Gastrocnemius medialis (tissue), 4 donors: ENCODE measurements around the gene DEGS2. TPM values are rescaled to one million over a fixed set of nuclear protein-coding genes. Genes with fewer than 3 reads are reported as not detected.

Experiments used
- ATAC-seq, 2 donors: fragments of 150-250 bp; one replicate each; pipeline ENCODE4 v1.9.1; 2016
- DNase-seq, 2 donors: peaks; one replicate each; pipeline ENCODE4 v3.0.0-alpha.2; 2019
- H3K27ac ChIP-seq, 4 donors: fragments of 200-600 bp; sonication (generic); 1 replicate in 1 of 4; 2 replicates in 3 of 4; pipeline ENCODE4 v1.5.1; 2016 to 2018; ENCODE audit warnings: mild to moderate bottlenecking in 2 of 4, moderate library complexity in 1 of 4
- H3K27me3 ChIP-seq, 3 donors: fragments of 200-600 bp; sonication (generic) in 2 of 3; 1 replicate in 1 of 3; 2 replicates in 2 of 3; pipeline versions ENCODE4 v1.5.1 to v1.6.0; 2016 to 2019; ENCODE audit warnings: mild to moderate bottlenecking in 1 of 3, moderate library complexity in 1 of 3
- H3K36me3 ChIP-seq, 2 donors: fragments of 200-600 bp; sonication (generic) in 1 of 2; one replicate each; pipeline ENCODE4 v1.5.1; 2017 to 2018
- H3K4me1 ChIP-seq, 2 donors: fragments of 200-600 bp; sonication (generic) in 1 of 2; one replicate each; pipeline ENCODE4 v1.5.1; 2016 to 2017; ENCODE audit warnings: mild to moderate bottlenecking in 2 of 2
- H3K4me3 ChIP-seq, 4 donors: fragments of 200-600 bp; sonication (generic) in 3 of 4; 1 replicate in 1 of 4; 2 replicates in 3 of 4; pipeline ENCODE4 v1.5.1; 2016 to 2019; ENCODE audit warnings: mild to moderate bottlenecking in 2 of 4
- H3K9me3 ChIP-seq, 3 donors: fragments of 200-600 bp; sonication (generic) in 2 of 3; 1 replicate in 1 of 3; 2 replicates in 2 of 3; pipeline ENCODE4 v1.5.1; 2016 to 2019
- CTCF ChIP-seq, 5 experiments: fragments of 450-650 bp in 3 of 5; fragments of 200-600 bp in 2 of 5; sonication (generic) in 2 of 5; IDR thresholded peaks in 4 of 5; conservative IDR thresholded peaks in 1 of 5; 1 replicate in 4 of 5; 2 replicates in 1 of 5; pipeline ENCODE4 v1.5.1; 2016 to 2019; ENCODE audit warnings: antibody characterized with exemption in 5 of 5, mild to moderate bottlenecking in 3 of 5, moderate library complexity in 3 of 5
- POLR2A ChIP-seq, 2 donors: fragments of 450-650 bp; IDR thresholded peaks; one replicate each; pipeline ENCODE4 v1.6.1; 2017; ENCODE audit warnings: antibody characterized with exemption in 2 of 2, mild to moderate bottlenecking in 2 of 2, moderate library complexity in 2 of 2
- in situ Hi-C, 4 donors: fragments of 200-750 bp; cut with MboI; loops; one replicate each; pipeline versions ENCODE4 v1.15.0 to v1.8.0; 2017; ENCODE audit warnings: low sequenced_read_pairs in 4 of 4
- intact Hi-C: fragments of 100-400 bp; cut with DNase I; formaldehyde crosslinking; loops from one replicate; pipeline ENCODE4 v1.15.1; 2023; ENCODE audit warnings: low total_unique reads
- total RNA-seq, 4 donors: library from RNA; depleted of rRNA; stranded (reverse); fragments of >200 nt; gene quantifications; one replicate each; pipeline versions ENCODE4 v1.1.0 to v1.2.3, GENCODE V29; 2016

DEGS2 gene
- total RNA-seq, 4 donors from 2014 or later = 0.22 to 0.75 (median 0.66) TPM; not detected in 1

- DNase-seq (no peak), ATAC-seq (no peak)
- Histone ChIP-seq H3K36me3 (no peaks in the 10 kb centered on the region), H3K4me3 (no peak overlapping the region), H3K9me3 (no peaks in the 10 kb centered on the region), H3K4me1 (peaks cover 0 to under 1% of the 10 kb centered on the region in 2 donors), H3K27me3 (no peaks in the 10 kb centered on the region), H3K27ac (no peak overlapping the region)
- TF ChIP-seq CTCF (IDR thresholded peaks at IDR 0.05 in 4 of 5, conservative IDR thresholded peaks at IDR 0.05 in 1 of 5) (no peak), POLR2A (IDR thresholded peaks at IDR 0.05) (no peak)
- in situ Hi-C loops (loop anchor here in 1 of 4 donors (25.0 kb wide), 1 partner anchor 212 kb away; no protein-coding TSS in a partner anchor), intact Hi-C loops (no loop called here)
Measured at GRCh38 chr14:100199240-100199860, 39.9 kb upstream of the DEGS2 start.

- H3K27ac ChIP-seq = peak overlapping the region; percentile 82 to 92 (median 84)
- ATAC-seq (no peak), DNase-seq (no peak)
- peaks cover 5 to 9% of the 10 kb centered on the region in 2 donors for H3K4me1 ChIP-seq
- H3K27me3 ChIP-seq = no peaks in the 10 kb centered on the region
- intact Hi-C loops = loop anchor here (1.0 to 2.0 kb wide), 3 partner anchors 21 to 183 kb away; partner anchors contain the start of genes WDR25 and YY1
- H3K4me3 ChIP-seq = peak overlapping the region; percentile 54 to 67 (median 60)
- H3K9me3 ChIP-seq = no peaks in the 10 kb centered on the region
- TF ChIP-seq CTCF (IDR thresholded peaks at IDR 0.05 in 4 of 5, conservative IDR thresholded peaks at IDR 0.05 in 1 of 5) (no peak), POLR2A (IDR thresholded peaks at IDR 0.05) (no peak)
- no peaks in the 10 kb centered on the region for H3K36me3 ChIP-seq
- in situ Hi-C loops = loop anchor here in 3 of 4 donors (5.0 to 25.0 kb wide), 2 partner anchors 206 to 211 kb away; no protein-coding TSS in a partner anchor
Measured at GRCh38 chr14:100193417-100194357, 34.2 kb upstream of the DEGS2 start.

GRCh38 chr14:100192672-100193416 is 33.4 kb upstream of the DEGS2 start:
- intact Hi-C loops = loop anchor here (1.0 to 2.0 kb wide), 5 partner anchors 21 to 211 kb away; partner anchors contain the start of genes WDR25 and YY1
- TF ChIP-seq CTCF (IDR thresholded peaks at IDR 0.05 in 4 of 5, conservative IDR thresholded peaks at IDR 0.05 in 1 of 5) = peak; percentile 56 to 96 (median 92)
- peak in 1 of 2 donors; percentile 61 for TF ChIP-seq POLR2A (IDR thresholded peaks at IDR 0.05)
- ATAC-seq = peak; percentile 96 to 98
- Histone ChIP-seq H3K9me3 (no peaks in the 10 kb centered on the region), H3K27me3 (no peaks in the 10 kb centered on the region), H3K4me3 (peak overlapping the region; percentile 54 to 67 (median 60)), H3K27ac (peak overlapping the region; percentile 82 to 92 (median 84)), H3K36me3 (no peaks in the 10 kb centered on the region), H3K4me1 (peaks cover 5 to 9% of the 10 kb centered on the region in 2 donors)
- in situ Hi-C loops = loop anchor here in 3 of 4 donors (5.0 to 25.0 kb wide), 2 partner anchors 206 to 211 kb away; no protein-coding TSS in a partner anchor
- DNase-seq = peak; percentile 98 to 99

- in situ Hi-C loops = loop anchor here in 3 of 4 donors (5.0 to 25.0 kb wide), 2 partner anchors 205 to 210 kb away; no protein-coding TSS in a partner anchor
- H3K4me3 ChIP-seq = peak overlapping the region; percentile 54 to 67 (median 60)
- H3K4me1 ChIP-seq = peaks cover 5 to 9% of the 10 kb centered on the region in 2 donors
- TF ChIP-seq POLR2A (IDR thresholded peaks at IDR 0.05) = no peak
- TF ChIP-seq CTCF (IDR thresholded peaks at IDR 0.05 in 4 of 5, conservative IDR thresholded peaks at IDR 0.05 in 1 of 5) = no peak
- ATAC-seq (peak in 1 of 2 donors; percentile 12), DNase-seq (peak in 1 of 2 donors; percentile 43)
- H3K27ac ChIP-seq = peak overlapping the region; percentile 82 to 92 (median 84)
- no peaks in the 10 kb centered on the region for H3K27me3 ChIP-seq
- intact Hi-C loops = loop anchor here (1.0 to 2.0 kb wide), 4 partner anchors 47 to 210 kb away; partner anchors contain the start of genes WDR25 and YY1
- H3K9me3 ChIP-seq = no peaks in the 10 kb centered on the region
- H3K36me3 ChIP-seq = no peaks in the 10 kb centered on the region
Measured at GRCh38 chr14:100192250-100192671, 32.8 kb upstream of the DEGS2 start.
